Measurements from ENCODE around the gene CEMIP.

CEMIP gene

DNA sequence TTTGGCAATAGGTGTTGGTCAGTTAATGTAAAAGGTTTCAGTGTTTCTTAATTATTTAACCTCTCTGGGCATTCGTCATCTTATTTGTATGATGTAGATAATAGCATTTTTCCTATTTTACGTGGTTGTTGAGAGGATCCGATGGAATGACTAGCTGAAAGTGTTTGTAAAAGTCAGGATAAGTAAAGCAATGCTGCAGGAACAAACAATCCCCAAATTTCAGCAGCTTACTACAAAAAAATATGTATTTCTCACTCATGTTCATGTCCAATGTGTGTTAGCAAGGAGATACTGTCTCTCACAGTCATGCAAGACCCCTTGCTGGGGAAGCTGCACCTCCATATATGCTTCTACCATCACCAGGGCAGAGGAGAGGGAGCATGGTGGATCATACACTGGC lies 38.7 kb downstream of the CEMIP start:
- DNase-seq (ENCODE audit: extremely low read depth, low read depth) = no peak
- H3K4me3 ChIP-seq (replicated peaks; ENCODE audit: low read depth, low read length) = no peak overlapping the region
- TF ChIP-seq, protein P1, sequence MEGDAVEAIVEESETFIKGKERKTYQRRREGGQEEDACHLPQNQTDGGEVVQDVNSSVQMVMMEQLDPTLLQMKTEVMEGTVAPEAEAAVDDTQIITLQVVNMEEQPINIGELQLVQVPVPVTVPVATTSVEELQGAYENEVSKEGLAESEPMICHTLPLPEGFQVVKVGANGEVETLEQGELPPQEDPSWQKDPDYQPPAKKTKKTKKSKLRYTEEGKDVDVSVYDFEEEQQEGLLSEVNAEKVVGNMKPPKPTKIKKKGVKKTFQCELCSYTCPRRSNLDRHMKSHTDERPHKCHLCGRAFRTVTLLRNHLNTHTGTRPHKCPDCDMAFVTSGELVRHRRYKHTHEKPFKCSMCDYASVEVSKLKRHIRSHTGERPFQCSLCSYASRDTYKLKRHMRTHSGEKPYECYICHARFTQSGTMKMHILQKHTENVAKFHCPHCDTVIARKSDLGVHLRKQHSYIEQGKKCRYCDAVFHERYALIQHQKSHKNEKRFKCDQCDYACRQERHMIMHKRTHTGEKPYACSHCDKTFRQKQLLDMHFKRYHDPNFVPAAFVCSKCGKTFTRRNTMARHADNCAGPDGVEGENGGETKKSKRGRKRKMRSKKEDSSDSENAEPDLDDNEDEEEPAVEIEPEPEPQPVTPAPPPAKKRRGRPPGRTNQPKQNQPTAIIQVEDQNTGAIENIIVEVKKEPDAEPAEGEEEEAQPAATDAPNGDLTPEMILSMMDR (IDR thresholded peaks at IDR 0.05; ENCODE audit: low read depth, low read length, missing control alignments) = no peak

DNA sequence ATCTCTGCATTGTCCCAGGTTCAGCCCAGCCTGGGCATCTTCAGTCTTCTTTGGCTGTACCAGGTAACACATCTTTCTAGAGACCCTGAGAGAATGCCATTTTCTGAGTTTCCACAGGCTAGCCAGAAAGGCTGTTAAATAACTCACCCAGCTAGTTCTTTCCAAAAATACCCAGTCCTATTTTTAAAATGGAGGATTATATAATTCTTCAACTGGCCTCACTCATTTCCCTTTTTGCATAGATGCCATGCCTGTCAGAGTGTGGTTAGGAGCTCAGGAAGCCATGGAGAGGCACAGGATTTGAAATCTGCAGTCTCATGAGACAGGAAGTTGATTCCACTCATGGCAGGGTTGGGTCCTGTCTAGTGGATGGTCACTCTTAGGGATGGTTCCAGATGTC lies 39.8 kb downstream of the CEMIP start:
- TF ChIP-seq, protein P1 (IDR thresholded peaks at IDR 0.05; ENCODE audit: low read depth, low read length, missing control alignments) = no peak
- H3K4me3 ChIP-seq (replicated peaks; ENCODE audit: low read depth, low read length) = no peak overlapping the region
- no peak for DNase-seq (ENCODE audit: extremely low read depth, low read depth)

GRCh38 chr15:80820092-80820491 lies 40.9 kb downstream of the CEMIP start:
- no peak for DNase-seq (ENCODE audit: extremely low read depth, low read depth)
- TF ChIP-seq, protein P1 (IDR thresholded peaks at IDR 0.05; ENCODE audit: low read depth, low read length, missing control alignments) = no peak
- H3K4me3 ChIP-seq (replicated peaks; ENCODE audit: low read depth, low read length) = no peak overlapping the region

- no peak for DNase-seq (ENCODE audit: extremely low read depth, low read depth)
- no peak overlapping the region for H3K4me3 ChIP-seq (replicated peaks; ENCODE audit: low read depth, low read length)
Measured at GRCh38 chr15:80822256-80822655, 43.1 kb downstream of the CEMIP start.

GRCh38 chr15:80822676-80823075 lies 43.5 kb downstream of the CEMIP start:
- H3K4me3 ChIP-seq (replicated peaks; ENCODE audit: low read depth, low read length) = no peak overlapping the region
- no peak for DNase-seq (ENCODE audit: extremely low read depth, low read depth)
- TF ChIP-seq, protein P1 (IDR thresholded peaks at IDR 0.05; ENCODE audit: low read depth, low read length, missing control alignments) = no peak

More at GRCh38 chr15:80822256-80822655, 43.1 kb downstream of the CEMIP start:
- TF ChIP-seq, protein P1 (IDR thresholded peaks at IDR 0.05; ENCODE audit: low read depth, low read length, missing control alignments) = no peak

GRCh38 chr15:80823120-80823519 lies 44.0 kb downstream of the CEMIP start:
- TF ChIP-seq, protein P1 (IDR thresholded peaks at IDR 0.05; ENCODE audit: low read depth, low read length, missing control alignments) = no peak
- no peak for DNase-seq (ENCODE audit: extremely low read depth, low read depth)
- no peak overlapping the region for H3K4me3 ChIP-seq (replicated peaks; ENCODE audit: low read depth, low read length)

DNA sequence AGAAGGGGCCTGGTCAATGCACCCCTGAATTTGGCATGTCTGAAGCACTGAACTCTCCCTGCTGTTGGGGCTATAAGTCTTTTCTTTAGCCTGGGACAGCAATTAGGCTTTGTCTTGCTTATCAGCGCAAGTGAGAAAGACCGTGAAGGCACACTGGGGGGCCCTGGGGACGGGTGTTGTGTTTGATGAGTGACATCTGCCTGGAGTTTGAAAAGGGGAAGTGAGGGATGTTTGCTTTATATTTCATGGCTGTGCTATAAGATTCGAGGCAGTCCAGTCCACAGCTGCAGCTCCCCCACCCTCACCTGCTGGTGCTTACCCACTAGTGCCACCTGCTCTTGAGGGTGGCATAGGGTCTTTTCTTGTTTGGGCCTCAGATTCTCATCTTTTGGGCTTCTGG lies 44.8 kb downstream of the CEMIP start:
- no peak for DNase-seq (ENCODE audit: extremely low read depth, low read depth)
- TF ChIP-seq, protein P1 (IDR thresholded peaks at IDR 0.05; ENCODE audit: low read depth, low read length, missing control alignments) = no peak

More for the DNA sequence above, 44.8 kb downstream of the CEMIP start:
- H3K4me3 ChIP-seq (replicated peaks; ENCODE audit: low read depth, low read length) = no peak overlapping the region
